K562 (cell line): ENCODE data around the gene CCND3. TPM values are rescaled to one million over a fixed set of nuclear protein-coding genes. Genes with fewer than 3 reads are reported as not detected.
A peak's percentile ranks its signal among the peaks of the same experiment; 100 is the strongest.

Source experiments
- BRD4 ChIP-seq: fragments of 200-600 bp; sonication (generic); IDR thresholded peaks from 2 replicates; pipeline ENCODE4 v1.6.1; 2017; ENCODE audit warnings: inconsistent platforms
- CHCHD3 ChIP-seq: fragments of 250-450 bp; sonication (Bioruptor Pico); IDR thresholded peaks from 2 replicates; pipeline ENCODE4 v2.1.2; 2022; ENCODE audit warnings: mild to moderate bottlenecking
- DACH1 ChIP-seq: fragments of 450-650 bp; IDR thresholded peaks from 2 replicates; pipeline ENCODE4 v1.6.1; 2018; ENCODE audit not compliant: partially characterized antibody
- DPF2 ChIP-seq: fragments of 450-650 bp; IDR thresholded peaks from 2 replicates; pipeline ENCODE4 v1.6.1; 2016
- FOS ChIP-seq: IDR thresholded peaks from 3 replicates; pipeline ENCODE4 v1.6.1; 2011; ENCODE audit not compliant: insufficient read length; ENCODE audit errors: extremely low read depth
- FOXJ3 ChIP-seq: sonication (generic); formaldehyde crosslinking; IDR thresholded peaks from 2 replicates; pipeline ENCODE4 v1.4.0; 2020; ENCODE audit warnings: mild to moderate bottlenecking, missing genetic modification reagents
- GTF2B ChIP-seq: IDR thresholded peaks from 2 replicates; pipeline ENCODE4 v1.6.1; 2011; ENCODE audit not compliant: insufficient read length; ENCODE audit errors: extremely low read depth
- HMG20B ChIP-seq: fragments of 250-450 bp; sonication (Bioruptor Pico); IDR thresholded peaks from 2 replicates; pipeline ENCODE4 v1.5.0; 2021; ENCODE audit warnings: mild to moderate bottlenecking
- MCM7 ChIP-seq, 2 experiments: fragments of 450-650 bp; IDR thresholded peaks; 2 replicates each; pipeline ENCODE4 v1.6.1; 2016 to 2018
- RCOR1 ChIP-seq, 2 experiments: IDR thresholded peaks; 2 replicates each; pipeline ENCODE4 v1.6.1; 2012; ENCODE audit warnings: low read depth in 2 of 2, low read length in 2 of 2, borderline replicate concordance in 1 of 2, improper control_type of control experiment in 1 of 2
- SPI1 ChIP-seq: IDR thresholded peaks from 2 replicates; pipeline ENCODE4 v1.6.1; 2011; ENCODE audit warnings: low read depth, low read length, control low read depth, borderline replicate concordance
- TFE3 ChIP-seq: fragments of 450-650 bp; formaldehyde crosslinking; IDR thresholded peaks from 2 replicates; pipeline ENCODE4 v1.4.0; 2020; ENCODE audit warnings: mild to moderate bottlenecking, mixed read lengths
- THAP12 ChIP-seq: fragments of 250-450 bp; sonication (Bioruptor Pico); IDR thresholded peaks from 2 replicates; pipeline ENCODE4 v1.9.0; 2021; ENCODE audit warnings: mild to moderate bottlenecking, inconsistent platforms
- USF1 ChIP-seq: sonication (generic); formaldehyde crosslinking; IDR thresholded peaks from 2 replicates; pipeline ENCODE4 v1.9.0; 2022; ENCODE audit warnings: mild to moderate bottlenecking, missing genetic modification reagents
- ZFP1 ChIP-seq: fragments of 450-650 bp; formaldehyde crosslinking; IDR thresholded peaks from 2 replicates; pipeline ENCODE4 v1.4.0; 2020; ENCODE audit warnings: mild to moderate bottlenecking, mixed read lengths
- ZNF561 ChIP-seq: fragments of 450-650 bp; formaldehyde crosslinking; conservative IDR thresholded peaks from 2 replicates; pipeline ENCODE4 v1.4.0; 2020; ENCODE audit warnings: mild to moderate bottlenecking, moderate library complexity
- ZNF639 ChIP-seq, 2 experiments: fragments of 200-800 bp in 1 of 2; sonication (Bioruptor generic) in 1 of 2; sonication (generic) in 1 of 2; formaldehyde crosslinking in 1 of 2; IDR thresholded peaks in 1 of 2; conservative IDR thresholded peaks in 1 of 2; 2 replicates each; pipeline versions ENCODE4 v1.5.0 to v1.6.1; 2016 to 2020; ENCODE audit warnings: missing compliant biosample characterization in 1 of 2, missing genetic modification characterization in 1 of 2, missing genetic modification reagents in 1 of 2
- polyA plus RNA-seq, 8 experiments: library from polyadenylated mRNA; depleted of rRNA in 4 of 8; stranded (reverse) in 5 of 8; unstranded in 3 of 8; fragments of >200 nt; fragmentation: Nextera tagmentation in 2 of 8; fragmentation: Illumina TruSeq in 1 of 8; extraction: Ambion mirVana in 2 of 8; extraction: Trizol in 1 of 8; gene quantifications; 2 replicates each; pipeline versions ENCODE4 v1.2.1 to v1.2.3, GENCODE V29; 2011 to 2014; ENCODE audit warnings: inconsistent platforms in 1 of 8, missing spikeins in 1 of 8
- total RNA-seq, 7 experiments: library from RNA; depleted of rRNA in 6 of 7; stranded (reverse); fragments of >200 nt in 6 of 7; fragmentation: Illumina TruSeq in 2 of 7; extraction: Trizol in 2 of 7; gene quantifications; 2 replicates each; pipeline versions ENCODE4 v1.2.1 to v1.2.3, GENCODE V29; 2011 to 2021; ENCODE audit warnings: low replicate concordance in 1 of 7

Gene CCND3
- total and polyA plus RNA-seq, 9 of the 15 experiments (the other 6 are each of a cell fraction or from before 2014, with no cell fraction given): 21.5 to 204 (median 97.4) TPM

- peak in 1 of 2 experiments; percentile 63; a peak in 2 of 4 replicates for TF ChIP-seq ZNF639 (CRISPR knock-in tag; conservative IDR thresholded peaks at IDR 0.05 in 1 of 2, IDR thresholded peaks at IDR 0.05 in 1 of 2)
- peak; percentile 87 for TF ChIP-seq DPF2
- TF ChIP-seq GTF2B: no peak
- TF ChIP-seq CHCHD3: no peak
- TF ChIP-seq FOS: no peak
- peak; percentile 58 to 92; a peak in 3 of 4 replicates for TF ChIP-seq RCOR1 (IDR thresholded peaks at IDR 0.05; ENCODE audit: borderline replicate concordance in 1 of 2, low read depth in 2 of 2, low read length in 2 of 2)
- TF ChIP-seq MCM7 (IDR thresholded peaks at IDR 0.05): no peak
- no peak for TF ChIP-seq BRD4
- no peak for TF ChIP-seq ZNF561 (CRISPR knock-in tag)
- no peak for TF ChIP-seq FOXJ3 (CRISPR knock-in tag)
- peak; percentile 62 for TF ChIP-seq SPI1
- TF ChIP-seq USF1: no peak
- TF ChIP-seq DACH1: no peak
- TF ChIP-seq ZFP1: no peak
- TF ChIP-seq THAP12 (CRISPR knock-in tag): no peak
- no peak for TF ChIP-seq TFE3 (CRISPR knock-in tag)
- no peak for TF ChIP-seq HMG20B
These were observed 2.3 kb downstream of the CCND3 start (continued) for GRCh38 chr6:41939176-41939847.
